Lower lobe of right lung (tissue), 2 donors: ENCODE data around the gene PHOSPHO1. TPM values are rescaled to one million over a fixed set of nuclear protein-coding genes. Genes with fewer than 3 reads are reported as not detected.

Experiments
- ATAC-seq, 2 donors: fragments of 200-7000 bp; cut with Tn5 transposase; one replicate each; pipeline ENCODE4 v1.9.1; 2020 to 2022; ENCODE audit warnings: mild to moderate bottlenecking in 2 of 2, moderate library complexity in 2 of 2
- DNase-seq: peaks from one replicate; pipeline ENCODE4 v3.0.0-alpha.2; 2020
- H3K27ac ChIP-seq: fragments of 200-600 bp; one replicate; pipeline ENCODE4 v1.8.0; 2022
- H3K27me3 ChIP-seq: fragments of 200-600 bp; one replicate; pipeline ENCODE4 v1.8.0; 2022; ENCODE audit warnings: low read depth
- H3K36me3 ChIP-seq: fragments of 200-600 bp; one replicate; pipeline ENCODE4 v1.8.0; 2022; ENCODE audit warnings: mild to moderate bottlenecking
- H3K4me1 ChIP-seq: fragments of 200-600 bp; one replicate; pipeline ENCODE4 v1.8.0; 2022
- H3K4me3 ChIP-seq: fragments of 200-600 bp; one replicate; pipeline ENCODE4 v1.8.0; 2022; ENCODE audit warnings: mild to moderate bottlenecking
- H3K9me3 ChIP-seq: fragments of 200-600 bp; one replicate; pipeline ENCODE4 v1.8.0; 2022
- CTCF ChIP-seq: fragments of 200-600 bp; IDR thresholded peaks from one replicate; pipeline ENCODE4 v1.8.0; 2022; ENCODE audit warnings: antibody characterized with exemption, mild to moderate bottlenecking
- intact Hi-C: fragments of 100-400 bp; cut with DNase I; formaldehyde crosslinking; loops from one replicate; pipeline ENCODE4 v1.11.0; 2022
- total RNA-seq: library from RNA; stranded (reverse); fragmentation: NEBNext Ultra II Directional; extraction: Animal tissue kit (Norgen Biotek cat#: 25700); gene quantifications from one replicate; pipeline ENCODE4 v1.2.1, GENCODE V29; 2021
- donor health status: DM: no; HTN: yes; CAD: no; lungs with severe emphysema.

Gene PHOSPHO1
- total RNA-seq, 1 donor from 2014 or later = 1.9 TPM

DNA sequence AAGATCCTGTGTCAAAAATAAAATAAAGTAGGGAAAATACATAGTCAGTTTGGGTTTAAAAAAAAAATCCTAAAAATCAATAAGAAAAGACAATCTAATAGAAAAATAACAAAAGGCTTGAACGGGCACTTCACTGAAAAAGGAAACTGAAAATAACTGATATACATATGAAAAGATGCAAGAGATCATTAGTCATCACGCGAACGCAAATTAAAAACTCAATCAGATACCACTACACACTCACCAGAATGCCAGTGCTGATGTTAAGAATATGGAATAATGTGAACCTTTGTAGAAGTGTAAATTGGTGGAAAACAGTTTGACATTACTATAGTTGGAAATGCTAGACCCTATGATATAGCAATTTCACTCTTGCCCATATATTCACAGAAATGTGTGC is 34.8 kb downstream of the PHOSPHO1 start:
- Histone ChIP-seq H3K36me3 (no peaks in the 10 kb centered on the region), H3K4me1 (peaks cover 8% of the 10 kb centered on the region), H3K27me3 (no peaks in the 10 kb centered on the region), H3K9me3 (no peaks in the 10 kb centered on the region), H3K4me3 (no peak overlapping the region), H3K27ac (no peak overlapping the region)
- intact Hi-C loops = no loop called here
- DNase-seq = no peak
- ATAC-seq = no peak
- no peak for TF ChIP-seq CTCF

DNA sequence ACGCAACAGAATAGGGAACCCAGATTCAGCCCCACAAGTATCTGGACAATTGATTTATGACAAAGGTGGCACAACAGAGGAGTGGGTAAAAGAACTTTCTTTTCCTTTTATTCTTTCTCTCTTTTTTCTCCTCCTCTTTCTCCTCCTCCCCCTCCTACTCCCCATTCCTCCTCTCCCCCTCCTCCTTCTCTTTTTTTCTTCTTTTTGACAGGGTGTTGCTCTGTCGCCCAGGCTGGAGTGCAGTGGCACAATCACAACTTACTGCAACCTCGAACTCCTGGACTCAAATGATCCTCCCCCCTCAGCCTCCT is 36.3 kb downstream of the PHOSPHO1 start:
- no peak overlapping the region for H3K4me3 ChIP-seq
- DNase-seq = no peak
- peak overlapping the region; percentile 96 for H3K27ac ChIP-seq
- no peak for TF ChIP-seq CTCF
- H3K4me1 ChIP-seq = peaks cover 9% of the 10 kb centered on the region
- no peaks in the 10 kb centered on the region for H3K9me3 ChIP-seq
- no peak for ATAC-seq
- intact Hi-C loops = no loop called here
- H3K36me3 ChIP-seq = no peaks in the 10 kb centered on the region
- H3K27me3 ChIP-seq = no peaks in the 10 kb centered on the region

DNA sequence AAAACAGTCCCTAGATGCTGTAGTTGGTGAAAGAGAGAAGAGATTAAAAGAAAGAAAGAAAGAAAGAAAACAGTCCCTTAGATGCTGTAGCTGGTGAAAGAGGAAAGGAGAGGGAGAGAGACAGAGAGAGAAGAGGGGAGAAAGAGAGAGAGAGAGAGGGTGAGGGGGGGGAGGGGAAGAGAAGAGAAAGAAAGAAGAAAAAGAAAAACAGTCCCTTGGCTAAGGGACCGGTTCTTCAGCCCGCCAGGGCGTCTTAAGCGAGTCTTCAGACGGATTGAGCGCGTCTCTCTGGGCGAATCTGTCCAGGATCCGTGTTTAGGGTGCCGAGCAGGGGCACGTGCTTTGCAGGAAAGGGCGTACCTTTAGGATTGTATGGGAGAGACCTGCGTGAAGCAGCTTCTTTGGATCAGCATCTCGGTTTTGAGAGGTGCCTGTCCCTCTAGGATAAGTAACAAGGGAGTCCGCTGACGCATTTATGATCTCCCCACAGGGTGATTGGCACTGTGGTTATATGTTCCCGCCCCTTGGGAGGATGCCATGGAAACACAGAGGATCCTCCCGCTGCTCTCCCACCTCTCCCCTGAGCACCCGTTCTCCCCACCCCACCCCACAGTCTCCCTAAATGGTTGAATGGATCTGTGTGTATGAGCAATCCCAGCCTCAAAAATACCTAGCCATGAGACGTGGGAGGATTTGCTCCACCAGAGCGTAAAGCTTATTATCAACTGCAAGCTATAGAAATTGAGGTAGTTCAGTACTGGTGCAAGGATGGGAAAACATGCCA is 36.9 kb downstream of the PHOSPHO1 start:
- no peaks in the 10 kb centered on the region for H3K9me3 ChIP-seq
- no peaks in the 10 kb centered on the region for H3K27me3 ChIP-seq
- TF ChIP-seq CTCF = no peak
- peak; percentile 9 to 14 for ATAC-seq
- H3K27ac ChIP-seq = peak overlapping the region; percentile 96
- H3K4me1 ChIP-seq = peaks cover 9% of the 10 kb centered on the region
- DNase-seq = peak; percentile 65
- intact Hi-C loops = no loop called here
- H3K4me3 ChIP-seq = peak overlapping the region; percentile 76
- H3K36me3 ChIP-seq = no peaks in the 10 kb centered on the region

DNA sequence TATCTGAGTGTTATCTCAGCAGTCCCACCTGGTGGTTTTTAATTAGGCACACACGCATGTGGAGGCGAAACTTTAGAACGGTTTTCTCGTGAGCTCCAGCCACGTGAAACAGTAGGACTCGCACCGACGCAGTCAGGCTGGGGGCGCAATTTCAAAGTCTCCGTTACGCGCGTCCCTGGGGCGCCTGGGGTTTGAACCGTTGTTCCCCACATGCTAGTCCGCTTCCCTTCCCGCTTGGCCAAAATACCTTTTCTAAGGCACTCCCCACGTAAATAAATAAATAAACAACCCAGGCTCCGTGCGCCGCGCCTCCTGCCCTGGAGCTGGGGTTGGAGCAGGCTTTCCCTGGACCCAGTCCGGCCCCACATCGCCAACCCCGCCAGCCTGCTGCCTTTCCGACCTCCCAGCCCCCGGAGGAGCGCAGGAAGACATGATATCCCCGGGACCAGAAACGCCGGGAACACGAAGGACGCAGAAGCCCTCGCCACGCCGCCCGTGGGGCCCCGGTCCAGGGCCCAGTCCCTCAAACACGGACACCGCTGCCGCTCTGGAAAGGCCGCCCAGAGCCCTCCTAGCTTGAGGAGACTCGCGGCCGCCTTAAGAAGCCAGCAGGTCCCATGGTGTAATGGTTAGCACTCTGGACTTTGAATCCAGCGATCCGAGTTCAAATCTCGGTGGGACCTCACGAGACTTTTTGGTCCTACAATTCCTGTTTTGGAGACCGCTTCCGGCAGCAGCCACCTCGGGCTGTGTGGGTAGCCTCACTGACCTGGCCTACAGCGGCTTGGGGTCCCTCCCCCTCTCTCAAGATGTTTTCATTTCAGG is 38.5 kb downstream of the PHOSPHO1 start:
- H3K4me3 ChIP-seq = peak overlapping the region; percentile 76
- ATAC-seq (peak; percentile 88 to 91), DNase-seq (peak; percentile 90)
- peak; percentile 37 for TF ChIP-seq CTCF
- H3K9me3 ChIP-seq = no peaks in the 10 kb centered on the region
- peak overlapping the region; percentile 96 for H3K27ac ChIP-seq
- H3K27me3 ChIP-seq = no peaks in the 10 kb centered on the region
- intact Hi-C loops = no loop called here
- no peaks in the 10 kb centered on the region for H3K36me3 ChIP-seq
- peaks cover 9% of the 10 kb centered on the region for H3K4me1 ChIP-seq

- intact Hi-C loops = no loop called here
- DNase-seq (no peak), ATAC-seq (peak in 1 of 2 donors; percentile 0)
- no peak for TF ChIP-seq CTCF
- Histone ChIP-seq H3K4me3 (peak overlapping the region; percentile 76), H3K9me3 (no peaks in the 10 kb centered on the region), H3K27ac (peak overlapping the region; percentile 96), H3K36me3 (no peaks in the 10 kb centered on the region), H3K27me3 (no peaks in the 10 kb centered on the region), H3K4me1 (peaks cover 9% of the 10 kb centered on the region)
Observed at GRCh38 chr17:49191409-49191916, 39.1 kb downstream of the PHOSPHO1 start.
